ENCODE data around the gene AEBP1. TPM values are rescaled to one million over a fixed set of nuclear protein-coding genes. Genes with fewer than 3 reads are reported as not detected.

AEBP1 gene
- total and polyA plus RNA-seq, 7 donors, result 2.8 to 22.0 (median 7.8) TPM

DNA sequence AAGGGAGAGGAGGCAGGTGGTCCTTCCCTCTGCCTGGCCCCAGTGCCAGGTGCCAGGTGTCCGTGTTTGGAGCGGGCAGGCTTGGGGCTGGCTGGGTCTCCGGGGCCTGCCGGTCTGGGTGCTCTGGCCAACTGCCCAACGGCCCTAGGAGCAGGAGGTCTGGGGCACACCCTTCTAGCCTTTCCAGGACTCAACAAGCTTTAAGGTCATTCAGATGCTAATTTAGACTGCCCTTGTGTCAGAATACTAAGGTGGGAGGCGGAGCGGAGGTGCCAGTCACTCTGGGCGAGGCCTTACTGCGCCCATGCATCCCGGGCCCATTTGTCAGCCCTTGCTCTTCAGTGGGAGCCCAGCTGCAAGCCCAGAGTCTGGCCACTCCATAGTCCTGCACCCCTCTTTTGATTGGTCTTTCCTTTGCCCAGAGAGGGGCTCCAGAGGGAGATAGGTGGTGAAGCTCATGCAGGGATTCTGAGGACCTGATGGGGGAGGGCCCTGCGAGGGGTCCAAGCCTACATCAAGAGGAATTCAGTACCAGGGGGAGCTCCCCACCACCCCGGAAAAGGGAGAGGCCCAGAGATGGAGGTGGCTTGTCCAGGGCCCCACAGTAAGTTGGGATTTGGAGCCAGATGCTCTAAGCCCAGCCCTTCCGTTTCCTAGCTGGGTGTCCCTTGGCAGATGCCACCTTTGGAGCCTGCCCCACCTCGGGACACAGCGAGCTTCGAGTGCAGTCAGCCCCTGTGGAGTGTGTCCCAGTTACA, 40.1 kb upstream of the AEBP1 start:
- ATAC-seq (peak in 3 of 4 donors; percentile 4 to 27 (median 20)), DNase-seq (peak; percentile 19 to 66)
- intact Hi-C loops (cut with DNase I), result no loop called here
- no peaks in the 10 kb centered on the region for H3K27me3 ChIP-seq (ENCODE audit: insufficient read depth in 3 of 3, low read length in 2 of 3)
- peak overlapping the region; percentile 85 for H3K27ac ChIP-seq
- TF ChIP-seq CTCF (IDR thresholded peaks at IDR 0.05), result no peak
- H3K9me3 ChIP-seq, result no peaks in the 10 kb centered on the region
- H3K36me3 ChIP-seq (ENCODE audit: insufficient read depth in 1 of 2, low read depth in 1 of 2), result peaks cover 2 to 31% of the 10 kb centered on the region in 2 donors
- peaks cover 69% of the 10 kb centered on the region for H3K4me1 ChIP-seq
- H3K4me3 ChIP-seq, result peak overlapping the region; percentile 67
- 11 to 28% (median 12%) methylated on average over 16 of the region's 16 CpGs for WGBS, 3 donors

DNA sequence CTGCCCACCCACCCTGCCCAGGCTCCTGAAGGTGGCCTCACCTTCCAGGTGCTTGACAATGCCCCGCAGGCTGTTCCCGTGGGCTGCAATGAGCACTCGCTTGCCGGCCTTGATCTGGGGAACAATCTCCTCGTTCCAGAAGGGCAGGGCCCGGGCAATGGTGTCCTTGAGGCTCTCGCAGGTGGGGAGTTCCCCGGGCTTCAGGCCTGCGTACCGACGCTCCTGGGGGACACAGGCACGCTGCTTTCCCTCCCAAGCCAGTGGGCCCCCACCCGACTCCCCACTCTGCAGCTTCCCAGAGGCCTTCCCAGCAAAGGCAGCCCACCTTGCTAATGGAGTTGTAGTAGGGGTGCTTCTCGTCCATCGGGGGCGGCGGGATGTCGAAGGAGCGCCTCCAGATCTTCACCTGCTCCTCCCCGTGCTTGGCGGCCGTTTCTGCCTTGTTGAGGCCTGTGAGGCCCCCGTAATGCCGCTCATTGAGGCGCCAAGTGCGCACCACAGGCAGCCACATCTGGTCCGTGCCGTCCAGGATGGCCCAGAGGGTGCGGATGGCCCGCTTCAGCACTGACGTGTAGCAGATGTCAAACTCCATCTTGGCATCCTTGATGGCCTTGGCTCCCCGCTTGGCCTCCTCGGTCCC, 39.2 kb upstream of the AEBP1 start:
- Histone ChIP-seq H3K4me3 (peak overlapping the region; percentile 67), H3K4me1 (peaks cover 69% of the 10 kb centered on the region), H3K27ac (peak overlapping the region; percentile 85), H3K36me3 (ENCODE audit: insufficient read depth in 1 of 2, low read depth in 1 of 2) (peaks cover under 1 to 23% of the 10 kb centered on the region in 2 donors), H3K27me3 (ENCODE audit: insufficient read depth in 3 of 3, low read length in 2 of 3) (no peaks in the 10 kb centered on the region), H3K9me3 (no peaks in the 10 kb centered on the region)
- no peak for TF ChIP-seq CTCF (IDR thresholded peaks at IDR 0.05)
- peak; percentile 31 to 47 (median 34) for ATAC-seq
- WGBS, 3 donors, result 5 to 16% (median 6%) methylated on average over 30 to 33 of the region's 33 CpGs
- intact Hi-C loops (cut with DNase I), result no loop called here
- DNase-seq, result peak; percentile 33 to 58

- H3K4me1 ChIP-seq, result peaks cover 72% of the 10 kb centered on the region
- peak; percentile 81 to 84 (median 84) for ATAC-seq
- peak; percentile 85 to 96 for DNase-seq
- H3K27ac ChIP-seq, result peak within 1 kb of the TSS; percentile 85
- H3K4me3 ChIP-seq, result peak within 1 kb of the TSS; percentile 67
- no peaks in the 10 kb centered on the region for H3K27me3 ChIP-seq (ENCODE audit: insufficient read depth in 3 of 3, low read length in 2 of 3)
- H3K9me3 ChIP-seq, result no peaks in the 10 kb centered on the region
- no peak for TF ChIP-seq CTCF (IDR thresholded peaks at IDR 0.05)
- intact Hi-C loops (cut with DNase I), result no loop called here
- H3K36me3 ChIP-seq (ENCODE audit: insufficient read depth in 1 of 2, low read depth in 1 of 2), result peaks cover 0 to 17% of the 10 kb centered on the region in 2 donors
- 3 to 12% (median 7%) methylated on average over 14 of the region's 14 CpGs for WGBS, 3 donors
Measured at GRCh38 chr7:44065431-44066110, 38.6 kb upstream of the AEBP1 start, which contains the start of gene PGAM2. Gene PGAM2 (minus strand): TSS chr7:44065567. CDS start chr7:44065529, 38 bp downstream.

GRCh38 chr7:44066111-44066460, 38.1 kb upstream of the AEBP1 start:
- no peak overlapping the region for H3K4me3 ChIP-seq
- intact Hi-C loops (cut with DNase I), result no loop called here
- H3K4me1 ChIP-seq, result peaks cover 74% of the 10 kb centered on the region

More at GRCh38 chr7:44066111-44066460, 38.1 kb upstream of the AEBP1 start:
- TF ChIP-seq CTCF (IDR thresholded peaks at IDR 0.05), result no peak
- H3K27me3 ChIP-seq (ENCODE audit: insufficient read depth in 3 of 3, low read length in 2 of 3), result no peaks in the 10 kb centered on the region
- ATAC-seq (no peak), DNase-seq (no peak)
- peak overlapping the region; percentile 85 for H3K27ac ChIP-seq
- H3K36me3 ChIP-seq (ENCODE audit: insufficient read depth in 1 of 2, low read depth in 1 of 2), result peaks cover 0 to 12% of the 10 kb centered on the region in 2 donors
- H3K9me3 ChIP-seq, result no peaks in the 10 kb centered on the region
- WGBS, 3 donors, result 36 to 65% (median 42%) methylated on average over 6 of the region's 6 CpGs
